ENCODE data around the gene CALD1. TPM values are rescaled to one million over a fixed set of nuclear protein-coding genes. Genes with fewer than 3 reads are reported as not detected.
A peak's percentile ranks its signal among the peaks of the same experiment; 100 is the strongest.

The CALD1 gene
- total RNA-seq, 1 donor from 2014 or later = 61.8 TPM

GRCh38 chr7:134789967-134790685 is 10.7 kb downstream of the CALD1 start:
- TF ChIP-seq CTCF (IDR thresholded peaks at IDR 0.05; ENCODE audit: partially characterized antibody, unreplicated experiment) = no peak
- no peak for DNase-seq

GRCh38 chr7:134792968-134793367 is 13.5 kb downstream of the CALD1 start:
- Mint-ChIP-seq H3K4me1 (ENCODE audit: low read depth, unreplicated experiment) (peaks cover 1% of the 10 kb centered on the region), H3K27ac (ENCODE audit: unreplicated experiment) (no peak overlapping the region), H3K4me3 (ENCODE audit: unreplicated experiment) (no peak overlapping the region), H3K9me3 (ENCODE audit: unreplicated experiment) (peaks cover 8% of the 10 kb centered on the region), H3K36me3 (ENCODE audit: unreplicated experiment) (peaks cover 21% of the 10 kb centered on the region), H3K27me3 (ENCODE audit: unreplicated experiment) (peaks cover 1% of the 10 kb centered on the region)
- no peak for DNase-seq
- no peak for TF ChIP-seq CTCF (IDR thresholded peaks at IDR 0.05; ENCODE audit: partially characterized antibody, unreplicated experiment)

More at GRCh38 chr7:134789967-134790685, 10.7 kb downstream of the CALD1 start:
- peaks cover 1% of the 10 kb centered on the region for H3K9me3 Mint-ChIP-seq (ENCODE audit: unreplicated experiment)
- H3K4me1 Mint-ChIP-seq (ENCODE audit: low read depth, unreplicated experiment) = peaks cover 1% of the 10 kb centered on the region
- H3K27ac Mint-ChIP-seq (ENCODE audit: unreplicated experiment) = no peak overlapping the region
- H3K36me3 Mint-ChIP-seq (ENCODE audit: unreplicated experiment) = peaks cover 15% of the 10 kb centered on the region
- H3K4me3 Mint-ChIP-seq (ENCODE audit: unreplicated experiment) = no peak overlapping the region
- no peaks in the 10 kb centered on the region for H3K27me3 Mint-ChIP-seq (ENCODE audit: unreplicated experiment)

- peaks cover 21% of the 10 kb centered on the region for H3K36me3 Mint-ChIP-seq (ENCODE audit: unreplicated experiment)
- H3K4me1 Mint-ChIP-seq (ENCODE audit: low read depth, unreplicated experiment) = peaks cover 19% of the 10 kb centered on the region
- no peak for TF ChIP-seq CTCF (IDR thresholded peaks at IDR 0.05; ENCODE audit: partially characterized antibody, unreplicated experiment)
- peaks cover 11% of the 10 kb centered on the region for H3K9me3 Mint-ChIP-seq (ENCODE audit: unreplicated experiment)
- H3K27ac Mint-ChIP-seq (ENCODE audit: unreplicated experiment) = no peak overlapping the region
- peaks cover 1% of the 10 kb centered on the region for H3K27me3 Mint-ChIP-seq (ENCODE audit: unreplicated experiment)
- H3K4me3 Mint-ChIP-seq (ENCODE audit: unreplicated experiment) = no peak overlapping the region
- DNase-seq = no peak
Measured at GRCh38 chr7:134795231-134795630, 15.8 kb downstream of the CALD1 start.

- H3K27me3 Mint-ChIP-seq (ENCODE audit: unreplicated experiment) = peaks cover 1% of the 10 kb centered on the region
- H3K27ac Mint-ChIP-seq (ENCODE audit: unreplicated experiment) = peak overlapping the region; percentile 7
- peaks cover 18% of the 10 kb centered on the region for H3K4me1 Mint-ChIP-seq (ENCODE audit: low read depth, unreplicated experiment)
- peaks cover 11% of the 10 kb centered on the region for H3K9me3 Mint-ChIP-seq (ENCODE audit: unreplicated experiment)
- H3K4me3 Mint-ChIP-seq (ENCODE audit: unreplicated experiment) = peak overlapping the region; percentile 2
- no peak for TF ChIP-seq CTCF (IDR thresholded peaks at IDR 0.05; ENCODE audit: partially characterized antibody, unreplicated experiment)
- peaks cover 10% of the 10 kb centered on the region for H3K36me3 Mint-ChIP-seq (ENCODE audit: unreplicated experiment)
- no peak for DNase-seq
Measured at GRCh38 chr7:134798155-134798554, 18.7 kb downstream of the CALD1 start.

GRCh38 chr7:134799377-134799776 is 19.9 kb downstream of the CALD1 start:
- Mint-ChIP-seq H3K27ac (ENCODE audit: unreplicated experiment) (peak overlapping the region; percentile 28), H3K27me3 (ENCODE audit: unreplicated experiment) (peaks cover 1% of the 10 kb centered on the region), H3K4me3 (ENCODE audit: unreplicated experiment) (no peak overlapping the region), H3K4me1 (ENCODE audit: low read depth, unreplicated experiment) (peaks cover 18% of the 10 kb centered on the region), H3K36me3 (ENCODE audit: unreplicated experiment) (peaks cover 6% of the 10 kb centered on the region), H3K9me3 (ENCODE audit: unreplicated experiment) (peaks cover 10% of the 10 kb centered on the region)
- no peak for TF ChIP-seq CTCF (IDR thresholded peaks at IDR 0.05; ENCODE audit: partially characterized antibody, unreplicated experiment)
- DNase-seq = no peak

Data from glutamatergic neuron (in vitro differentiated cells).